NCI-H1417 treated with DMSO at 0.1 percent for 48 hours (cell line): ENCODE measurements around the gene THSD7B.

ENCODE experiments used
- DNase-seq: peaks from one replicate; lab custom pipeline; 2025; lab: John Stamatoyannopoulos, UW

The THSD7B gene

DNA sequence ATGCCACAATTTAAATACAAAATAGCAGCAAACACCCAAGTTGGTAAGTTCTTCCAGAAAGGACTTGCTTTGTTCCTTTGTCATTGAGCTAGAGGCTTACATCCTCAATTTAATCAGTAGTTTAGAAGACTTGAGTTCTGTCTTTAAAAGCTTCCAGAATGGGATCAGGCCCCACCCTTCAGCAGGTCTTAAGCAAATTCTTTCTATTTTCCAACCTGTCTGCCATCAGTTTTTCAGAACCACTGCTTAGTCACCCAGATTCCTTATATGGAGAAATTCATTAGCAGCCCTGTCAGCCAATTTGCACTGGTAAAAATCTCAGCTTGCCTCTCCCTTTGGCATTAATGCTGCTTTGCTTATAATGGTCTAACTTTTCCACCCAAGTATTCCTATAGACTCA, 935.3 kb downstream of the THSD7B start:
- no peak for DNase-seq

- no peak for DNase-seq
Measured at GRCh38 chr2:137705296-137705695, 940.0 kb downstream of the THSD7B start.

- DNase-seq = no peak
Measured at GRCh38 chr2:137706786-137707613, 941.7 kb downstream of the THSD7B start.

GRCh38 chr2:137708311-137708710, 943.0 kb downstream of the THSD7B start:
- no peak for DNase-seq

DNA sequence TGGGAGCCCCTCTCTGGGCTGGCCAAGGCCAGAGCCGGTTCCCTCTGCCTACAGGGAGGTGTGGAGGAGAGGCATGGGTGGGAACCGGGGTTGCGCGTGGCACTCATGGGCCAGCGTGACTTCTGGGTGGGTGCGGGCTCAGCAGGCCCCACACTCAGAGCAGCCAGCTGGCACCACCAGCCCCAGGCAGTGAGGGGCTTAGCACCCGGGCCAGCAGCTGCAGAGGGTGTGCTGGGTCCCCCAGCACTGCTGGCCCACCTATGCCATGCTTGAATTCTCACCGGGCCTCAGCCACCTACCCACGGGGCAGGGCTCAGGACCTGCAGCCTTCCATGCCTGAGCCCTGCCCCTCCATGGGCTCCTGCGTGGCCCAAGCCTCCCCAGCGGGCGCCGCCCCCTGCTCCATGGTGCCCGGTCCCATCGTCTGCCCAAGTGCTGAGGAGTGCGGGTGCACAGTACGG, 950.4 kb downstream of the THSD7B start:
- DNase-seq = no peak

DNA sequence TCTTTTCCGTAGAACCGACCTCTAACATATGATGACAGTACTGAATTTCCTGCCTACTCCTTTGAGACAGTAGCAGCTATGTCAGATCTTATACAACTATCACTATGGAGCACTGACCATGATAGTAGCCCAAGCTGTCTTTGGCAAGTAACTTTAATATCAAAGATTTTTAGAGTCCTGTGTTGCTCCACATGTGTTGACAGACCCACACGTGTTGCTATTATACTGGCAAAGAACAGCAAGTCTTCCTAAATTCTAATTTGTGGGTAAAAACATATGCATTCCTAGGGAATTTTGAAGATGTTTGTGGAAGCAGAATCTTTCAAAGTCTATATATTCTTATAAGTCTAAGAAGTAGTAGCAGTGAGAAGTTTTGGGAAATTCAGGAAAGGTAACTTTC, 953.4 kb downstream of the THSD7B start:
- DNase-seq = no peak

DNA sequence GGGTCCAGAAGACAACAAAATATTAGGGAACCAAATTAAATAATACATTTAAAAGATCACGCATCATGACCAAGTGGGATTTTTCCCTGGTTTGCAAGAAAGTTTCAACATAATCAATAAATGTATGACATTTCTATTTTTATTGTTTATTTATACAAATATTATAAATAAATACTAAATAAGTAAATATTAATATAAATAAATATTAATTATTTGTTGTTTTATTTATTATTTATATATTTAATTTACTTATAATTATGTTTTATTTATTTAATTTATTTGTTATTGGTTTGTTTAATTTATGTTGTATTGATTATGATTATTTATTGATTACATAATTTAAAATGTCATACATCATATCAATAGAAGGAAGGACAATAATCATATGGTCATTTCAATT, 956.4 kb downstream of the THSD7B start:
- DNase-seq = no peak

DNA sequence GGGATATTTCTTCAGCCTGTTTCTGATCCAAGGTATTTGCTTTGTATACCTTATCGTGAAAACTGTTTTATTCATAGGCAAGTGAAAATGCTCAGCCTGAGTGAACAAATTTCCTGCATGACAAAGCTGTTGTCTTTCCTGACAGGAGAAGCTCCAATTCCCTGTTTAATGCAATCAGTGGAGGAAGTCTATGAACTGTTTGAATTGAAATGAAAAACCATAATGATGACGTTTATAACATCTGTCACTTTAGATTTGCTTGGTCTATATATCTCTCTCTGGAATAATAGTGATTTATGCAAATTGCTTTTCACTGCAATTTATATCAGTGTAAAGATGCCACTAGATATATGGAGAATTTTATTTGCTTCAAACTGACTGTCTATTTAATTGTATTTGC, 959.6 kb downstream of the THSD7B start:
- no peak for DNase-seq
